TTC549 (cell line): ENCODE measurements around the gene GAS7.
"Not testable (repeated sequence)": the region's sequence is repeated elsewhere in the genome, so short reads cannot be mapped to it uniquely, and the experiment has no call there.

Experiments used
- FAIRE-seq: peaks from 2 replicates; lab custom pipeline; 2012; peaks lifted over from hg19 to GRCh38; lab: Jason Lieb, UNC

Gene GAS7

GRCh38 chr17:10072086-10072485 lies 126.3 kb downstream of the GAS7 start:
- no peak for FAIRE-seq

- FAIRE-seq: no peak
Measured at GRCh38 chr17:10071141-10071540, 127.3 kb downstream of the GAS7 start.

- FAIRE-seq: no peak
Measured at GRCh38 chr17:10070690-10071089, 127.7 kb downstream of the GAS7 start.

GRCh38 chr17:10069301-10069700 lies 129.1 kb downstream of the GAS7 start:
- no peak for FAIRE-seq

GRCh38 chr17:10067446-10068143 lies 130.8 kb downstream of the GAS7 start:
- FAIRE-seq: no peak

- FAIRE-seq: no peak
Measured at GRCh38 chr17:10064536-10064935, 133.9 kb downstream of the GAS7 start.

GRCh38 chr17:10063730-10064241 lies 134.6 kb downstream of the GAS7 start:
- FAIRE-seq: no peak

GRCh38 chr17:10062691-10063385 lies 135.6 kb downstream of the GAS7 start:
- no peak for FAIRE-seq

- FAIRE-seq: no peak
Measured at GRCh38 chr17:10061111-10061845, 137.1 kb downstream of the GAS7 start.

GRCh38 chr17:10060526-10060925 lies 137.9 kb downstream of the GAS7 start:
- FAIRE-seq: no peak

GRCh38 chr17:10059684-10060211 lies 138.7 kb downstream of the GAS7 start:
- FAIRE-seq: no peak

GRCh38 chr17:10058921-10059683 lies 139.3 kb downstream of the GAS7 start:
- no peak for FAIRE-seq

- FAIRE-seq: not testable (repeated sequence)
Measured at GRCh38 chr17:10057466-10057865, 140.9 kb downstream of the GAS7 start.

GRCh38 chr17:10055262-10055975 lies 143.0 kb downstream of the GAS7 start:
- FAIRE-seq: no peak

GRCh38 chr17:10053782-10054540 lies 144.4 kb downstream of the GAS7 start:
- no peak for FAIRE-seq

GRCh38 chr17:10052106-10052813 lies 146.1 kb downstream of the GAS7 start:
- FAIRE-seq: no peak

GRCh38 chr17:10051112-10051511 lies 147.3 kb downstream of the GAS7 start:
- no peak for FAIRE-seq

GRCh38 chr17:10050597-10051101 lies 147.8 kb downstream of the GAS7 start:
- FAIRE-seq: no peak

GRCh38 chr17:10048629-10049350 lies 149.6 kb downstream of the GAS7 start:
- no peak for FAIRE-seq
